ENCODE measurements around the gene NR4A1. TPM values are rescaled to one million over a fixed set of nuclear protein-coding genes. Genes with fewer than 3 reads are reported as not detected.
A peak's percentile ranks its signal among the peaks of the same experiment; 100 is the strongest.

Gene NR4A1
- total and polyA plus RNA-seq, 9 of the 15 experiments (the other 6 are each of a cell fraction or from before 2014, with no cell fraction given) = 0.07 to 4.7 (median 1.9) TPM; not detected in 1

DNA sequence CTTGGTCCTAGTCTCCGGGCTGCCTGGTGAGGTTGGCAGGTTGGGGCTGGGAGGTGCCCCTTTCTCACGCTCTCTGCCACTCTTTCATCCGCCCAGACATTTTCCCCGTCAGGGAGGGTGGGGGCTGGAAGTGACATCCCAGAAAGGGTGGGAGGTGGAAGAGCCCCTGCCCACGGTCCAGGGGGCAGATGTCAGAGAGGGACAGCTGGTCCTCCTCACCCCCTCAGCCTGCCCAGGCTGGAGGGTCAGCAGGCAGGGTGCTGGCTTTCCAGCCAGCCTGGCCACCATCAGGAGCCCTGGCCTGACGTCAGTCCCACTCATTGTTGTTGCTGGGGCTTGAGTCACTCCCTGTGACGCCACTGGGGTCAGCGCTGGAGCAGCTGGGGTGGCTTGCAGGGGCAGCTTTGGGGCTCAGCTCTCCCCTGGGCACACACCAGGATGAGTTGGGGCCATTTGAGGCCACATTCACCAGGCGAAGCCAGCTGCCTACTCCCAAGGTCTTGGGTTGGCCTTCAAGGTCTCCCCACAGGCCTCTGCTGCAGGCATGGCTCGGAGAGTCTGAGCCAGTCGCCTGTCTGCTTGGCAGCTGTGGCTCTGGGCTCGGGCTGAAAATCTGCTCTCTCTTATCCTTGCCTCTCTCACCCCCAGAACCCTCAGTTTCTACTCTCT lies 12.9 kb downstream of the NR4A1 start:
- Histone ChIP-seq H3K9me1 (ENCODE audit: control insufficient read depth, insufficient read depth, low read length) (no peaks in the 10 kb centered on the region), H3K9ac (ENCODE audit: insufficient read depth in 1 of 2, low read depth in 2 of 2, low read length in 2 of 2) (peak overlapping the region; percentile 4 to 8; a peak in 3 of 4 replicates), H4K20me1 (replicated peaks; ENCODE audit: control insufficient read depth, insufficient read depth, low read length) (no peaks in the 10 kb centered on the region), H3K36me3 (ENCODE audit: control insufficient read depth, insufficient read depth, low read length) (no peaks in the 10 kb centered on the region), H3K27me3 (ENCODE audit: control insufficient read depth in 2 of 2, insufficient read depth in 2 of 2, low read length in 2 of 2) (peaks cover 0 to 4% of the 10 kb centered on the region in 2 experiments; a peak in 2 of 5 replicates), H3K4me2 (ENCODE audit: insufficient read depth, low read length) (no peak overlapping the region), H3K9me3 (replicated peaks; ENCODE audit: control insufficient read depth, insufficient read depth, low read depth, low read length) (no peaks in the 10 kb centered on the region), H3K79me2 (ENCODE audit: control insufficient read depth, insufficient read depth, low read length) (no peaks in the 10 kb centered on the region), H2AFZ (ENCODE audit: low read depth, low read length) (peak overlapping the region; percentile 54; the same call in 1 of the 2 replicates), H3K27ac (ENCODE audit: extremely low read depth, low read depth, low read length) (no peak overlapping the region), H3K4me1 (replicated peaks in 1 of 2; ENCODE audit: control insufficient read depth in 2 of 2, insufficient read depth in 2 of 2, low read length in 2 of 2) (peaks cover 10 to 30% of the 10 kb centered on the region in 2 experiments; a peak in 4 of 5 replicates), H3K4me3 (no peak overlapping the region)
- BruUV-seq (replicated peaks) = no TSS peak
- FAIRE-seq (no peak), ATAC-seq (peak; percentile 61), DNase-seq (ENCODE audit: extremely low read depth in 1 of 4, low spot score in 3 of 4) (peak in 2 of 4 experiments; percentile 53 to 56)
- in situ Hi-C loops (cut with MboI) = no loop called here
- 52% methylated on average over 12 of the region's 12 CpGs for WGBS (ENCODE audit: insufficient coverage, low coverage, missing lambda C conversion rate)
- intact Hi-C loops (cut with micrococcal nuclease) = no loop called here
- ChIA-PET POLR2A (interaction anchor here (1.0 to 1.3 kb wide), 2 partner anchors 31 to 60 kb away, joined by 3 to 4 read pairs; no protein-coding TSS in a partner anchor), CTCF (ENCODE audit: low intra/inter-chr PET ratio) (no interaction called here)
- peak; percentile 67; the same call in 1 of the 2 replicates for TF ChIP-seq JUND (IDR thresholded peaks at IDR 0.05; ENCODE audit: borderline replicate concordance, low read depth, low read length)
- TF ChIP-seq JUND (tag; IDR thresholded peaks at IDR 0.05; ENCODE audit: borderline replicate concordance, low read depth, low read length) = no peak; the same call in 2 of the 3 replicates
- peak; percentile 90 for TF ChIP-seq CEBPG (CRISPR knock-in tag; IDR thresholded peaks at IDR 0.05)
- peak in 1 of 2 experiments; percentile 39; a peak in 1 of 4 replicates for TF ChIP-seq CEBPG (tag; conservative IDR thresholded peaks at IDR 0.05 in 1 of 2, IDR thresholded peaks at IDR 0.05 in 1 of 2)
- peak; percentile 17; the same call in 1 of the 2 replicates for TF ChIP-seq ZBTB7A (IDR thresholded peaks at IDR 0.05; ENCODE audit: borderline replicate concordance, control insufficient read depth, low read depth, low read length)
- peak; percentile 71; the same call in 1 of the 2 replicates for TF ChIP-seq ZNF584 (CRISPR knock-in tag; IDR thresholded peaks at IDR 0.05; ENCODE audit: low read depth)
- no peak for TF ChIP-seq ZNF766 (CRISPR knock-in tag; conservative IDR thresholded peaks at IDR 0.05)
- peak; percentile 77 for TF ChIP-seq CREB1 (IDR thresholded peaks at IDR 0.05)
- TF ChIP-seq CREB1 (CRISPR knock-in tag; IDR thresholded peaks at IDR 0.05) = peak; percentile 81
- no peak for TF ChIP-seq KLF1 (tag; IDR thresholded peaks at IDR 0.05)
- TF ChIP-seq POLR2G (IDR thresholded peaks at IDR 0.05; ENCODE audit: low read depth, low read length) = peak; percentile 57
- TF ChIP-seq, protein P1, sequence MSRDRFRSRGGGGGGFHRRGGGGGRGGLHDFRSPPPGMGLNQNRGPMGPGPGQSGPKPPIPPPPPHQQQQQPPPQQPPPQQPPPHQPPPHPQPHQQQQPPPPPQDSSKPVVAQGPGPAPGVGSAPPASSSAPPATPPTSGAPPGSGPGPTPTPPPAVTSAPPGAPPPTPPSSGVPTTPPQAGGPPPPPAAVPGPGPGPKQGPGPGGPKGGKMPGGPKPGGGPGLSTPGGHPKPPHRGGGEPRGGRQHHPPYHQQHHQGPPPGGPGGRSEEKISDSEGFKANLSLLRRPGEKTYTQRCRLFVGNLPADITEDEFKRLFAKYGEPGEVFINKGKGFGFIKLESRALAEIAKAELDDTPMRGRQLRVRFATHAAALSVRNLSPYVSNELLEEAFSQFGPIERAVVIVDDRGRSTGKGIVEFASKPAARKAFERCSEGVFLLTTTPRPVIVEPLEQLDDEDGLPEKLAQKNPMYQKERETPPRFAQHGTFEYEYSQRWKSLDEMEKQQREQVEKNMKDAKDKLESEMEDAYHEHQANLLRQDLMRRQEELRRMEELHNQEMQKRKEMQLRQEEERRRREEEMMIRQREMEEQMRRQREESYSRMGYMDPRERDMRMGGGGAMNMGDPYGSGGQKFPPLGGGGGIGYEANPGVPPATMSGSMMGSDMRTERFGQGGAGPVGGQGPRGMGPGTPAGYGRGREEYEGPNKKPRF (IDR thresholded peaks at IDR 0.05; ENCODE audit: low read depth, low read length) = no peak
- TF ChIP-seq, protein P2, sequence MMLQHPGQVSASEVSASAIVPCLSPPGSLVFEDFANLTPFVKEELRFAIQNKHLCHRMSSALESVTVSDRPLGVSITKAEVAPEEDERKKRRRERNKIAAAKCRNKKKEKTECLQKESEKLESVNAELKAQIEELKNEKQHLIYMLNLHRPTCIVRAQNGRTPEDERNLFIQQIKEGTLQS (IDR thresholded peaks at IDR 0.05) = peak; percentile 84
- TF ChIP-seq, protein P2 (CRISPR knock-in tag; conservative IDR thresholded peaks at IDR 0.05) = no peak
- 0 out of 2 replicates have a peak, but pooled peaks have one; percentile 76 for TF ChIP-seq ZNF589 (CRISPR knock-in tag; IDR thresholded peaks at IDR 0.05; ENCODE audit: low read depth)
- peak; percentile 75 for TF ChIP-seq FOSL1 (tag; conservative IDR thresholded peaks at IDR 0.05)
- TF ChIP-seq YY1 (IDR thresholded peaks at IDR 0.05; ENCODE audit: borderline replicate concordance in 1 of 3, control insufficient read depth in 1 of 3, extremely low read depth in 1 of 3, insufficient read depth in 3 of 3, insufficient read length in 1 of 3, insufficient replicate concordance in 2 of 3, low read depth in 1 of 3, low read length in 2 of 3) = peak in 2 of 3 experiments; percentile 10 to 25

Data from K562 (cell line).